Loucy (cell line): ENCODE results near the gene AP1AR.

Source experiments
- CTCF ChIP-seq: fragments of 200-600 bp; sonication (generic); conservative IDR thresholded peaks from 2 replicates; pipeline ENCODE4 v1.5.1; 2014; ENCODE audit warnings: mild to moderate bottlenecking, antibody characterized with exemption, low read length
- EZH2phosphoT487 ChIP-seq: fragments of 200-600 bp; IDR thresholded peaks from 2 replicates; pipeline ENCODE4 v1.6.1; 2018; ENCODE audit warnings: antibody characterized with exemption, mild to moderate bottlenecking, moderate library complexity, borderline replicate concordance

GRCh38 chr4:112213856-112214255, 17.7 kb upstream of the AP1AR start:
- TF ChIP-seq CTCF (no peak), EZH2phosphoT487 (no peak)
